GM13976 (cell line): ENCODE results near the gene SNTG2.

ENCODE experiments used
- DNase-seq: peaks from one replicate; pipeline ENCODE4 v3.0.0; 2012; ENCODE audit warnings: low spot score
- in situ Hi-C: fragments of 300-500 bp; cut with MboI; formaldehyde crosslinking; loops from one replicate; pipeline ENCODE4 v1.12.0; 2022; ENCODE audit warnings: low sequenced_read_pairs, mixed read lengths, inconsistent platforms; ENCODE audit not compliant: unreplicated experiment
- TF ChIP-seq, protein P1 (sequence below): IDR thresholded peaks from 2 replicates; pipeline ENCODE4 v1.5.1; 2012; ENCODE audit warnings: borderline replicate concordance, mild to moderate bottlenecking; ENCODE audit not compliant: insufficient read depth; ENCODE audit errors: extremely low read depth, missing control alignments, control extremely low read depth

SNTG2 gene

DNA sequence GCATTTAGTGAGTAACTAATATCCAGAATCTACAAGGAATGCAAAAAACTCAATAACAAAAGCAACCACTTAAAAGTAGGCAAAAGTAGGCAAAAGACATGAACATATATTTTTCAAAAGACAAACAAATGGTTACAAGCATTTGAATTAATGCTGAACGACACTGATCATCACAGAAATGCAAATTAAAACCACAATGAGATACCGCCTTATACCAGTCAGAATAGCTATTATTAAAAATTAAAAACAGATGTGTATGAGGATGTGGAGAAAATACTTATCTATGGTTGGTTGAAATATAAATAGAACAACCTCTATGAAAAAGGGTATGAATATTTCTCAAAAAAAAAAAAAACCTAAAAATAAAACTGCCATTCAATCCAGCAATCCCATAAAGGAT lies 51.7 kb downstream of the SNTG2 start:
- TF ChIP-seq, protein P1, sequence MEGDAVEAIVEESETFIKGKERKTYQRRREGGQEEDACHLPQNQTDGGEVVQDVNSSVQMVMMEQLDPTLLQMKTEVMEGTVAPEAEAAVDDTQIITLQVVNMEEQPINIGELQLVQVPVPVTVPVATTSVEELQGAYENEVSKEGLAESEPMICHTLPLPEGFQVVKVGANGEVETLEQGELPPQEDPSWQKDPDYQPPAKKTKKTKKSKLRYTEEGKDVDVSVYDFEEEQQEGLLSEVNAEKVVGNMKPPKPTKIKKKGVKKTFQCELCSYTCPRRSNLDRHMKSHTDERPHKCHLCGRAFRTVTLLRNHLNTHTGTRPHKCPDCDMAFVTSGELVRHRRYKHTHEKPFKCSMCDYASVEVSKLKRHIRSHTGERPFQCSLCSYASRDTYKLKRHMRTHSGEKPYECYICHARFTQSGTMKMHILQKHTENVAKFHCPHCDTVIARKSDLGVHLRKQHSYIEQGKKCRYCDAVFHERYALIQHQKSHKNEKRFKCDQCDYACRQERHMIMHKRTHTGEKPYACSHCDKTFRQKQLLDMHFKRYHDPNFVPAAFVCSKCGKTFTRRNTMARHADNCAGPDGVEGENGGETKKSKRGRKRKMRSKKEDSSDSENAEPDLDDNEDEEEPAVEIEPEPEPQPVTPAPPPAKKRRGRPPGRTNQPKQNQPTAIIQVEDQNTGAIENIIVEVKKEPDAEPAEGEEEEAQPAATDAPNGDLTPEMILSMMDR: no peak
- DNase-seq: no peak
- in situ Hi-C loops: no loop called here

DNA sequence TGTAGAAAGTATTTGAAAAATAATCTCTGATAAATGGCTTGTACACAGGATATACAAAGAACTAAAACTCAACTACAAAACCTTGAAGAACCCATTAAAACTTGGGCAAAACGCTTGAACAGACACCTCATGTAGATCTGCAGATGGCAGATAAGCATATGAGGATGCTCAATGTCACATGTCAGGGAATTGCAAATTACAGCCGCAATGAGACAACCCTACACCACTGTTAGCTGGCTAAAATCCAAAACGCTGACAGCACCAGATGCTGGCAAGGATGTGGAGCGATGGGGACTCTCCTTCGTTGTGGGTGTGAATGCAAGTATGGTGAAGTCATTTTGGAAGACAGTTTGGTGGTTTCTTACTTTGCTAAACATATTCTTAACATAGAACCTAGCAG lies 53.7 kb downstream of the SNTG2 start:
- TF ChIP-seq, protein P1: no peak
- in situ Hi-C loops: no loop called here
- DNase-seq: no peak

DNA sequence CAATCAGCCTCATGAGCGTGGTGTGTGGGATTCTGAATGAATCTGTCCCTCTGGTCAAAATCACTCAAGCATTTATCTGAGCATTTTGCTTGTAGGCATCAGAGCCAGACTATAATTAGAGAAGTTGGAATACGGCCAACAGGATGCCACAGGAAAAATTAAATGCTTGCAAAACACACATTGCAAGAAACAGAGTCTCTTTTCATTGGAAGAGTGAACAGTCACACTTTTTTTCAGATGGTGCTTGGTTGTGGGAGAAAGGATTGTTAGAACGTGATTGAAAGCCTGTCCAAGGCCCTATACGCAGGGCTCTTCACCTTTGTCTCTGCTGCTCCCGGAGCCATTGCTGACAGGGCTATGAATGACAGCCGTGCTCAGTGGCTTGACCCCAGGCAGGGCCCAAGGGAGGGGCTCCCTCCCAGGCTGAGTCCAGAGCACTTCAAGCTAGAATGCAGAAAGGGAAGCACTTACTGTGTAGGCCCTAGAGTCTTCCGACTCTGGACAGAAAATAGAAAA lies 59.8 kb downstream of the SNTG2 start:
- TF ChIP-seq, protein P1: no peak
- no peak for DNase-seq
- in situ Hi-C loops: no loop called here

DNA sequence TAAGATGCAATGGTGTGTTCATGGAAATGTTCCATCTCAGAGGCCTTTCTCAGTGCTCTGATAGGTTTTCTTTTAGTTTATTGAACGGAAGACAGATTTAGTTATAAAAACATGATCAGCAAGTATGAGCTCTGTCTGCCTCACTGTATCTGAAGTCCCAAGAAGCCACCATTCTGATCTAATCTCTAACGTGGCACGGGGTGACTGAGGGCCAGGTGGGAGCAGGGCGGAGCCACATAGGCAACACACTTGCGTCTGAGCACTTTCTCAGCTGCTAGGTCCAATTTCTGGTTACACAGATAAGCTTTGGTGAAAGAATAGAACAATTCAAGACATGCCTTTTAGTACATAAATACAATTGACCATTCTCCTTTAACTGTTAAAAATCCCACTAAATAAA lies 60.4 kb downstream of the SNTG2 start:
- TF ChIP-seq, protein P1: no peak
- in situ Hi-C loops: no loop called here
- no peak for DNase-seq

DNA sequence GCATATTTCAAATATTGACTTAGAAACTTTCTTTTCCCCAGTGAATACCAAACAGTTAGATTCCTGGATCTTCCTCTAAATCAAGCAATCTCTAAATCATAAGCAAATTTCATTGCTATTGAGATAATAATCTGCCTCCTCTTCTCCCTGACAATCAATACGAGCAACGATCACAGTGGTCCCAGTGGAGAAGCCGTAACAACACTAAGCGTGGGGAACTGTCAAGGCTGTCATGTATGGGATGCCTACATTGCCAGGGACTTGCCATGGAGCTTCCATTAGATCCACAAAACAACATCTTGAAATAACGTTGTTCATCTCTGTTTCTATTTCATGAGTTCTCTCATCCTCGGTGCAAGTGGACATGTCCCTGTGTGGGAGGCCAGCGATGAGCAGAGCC lies 61.3 kb downstream of the SNTG2 start:
- DNase-seq: no peak
- TF ChIP-seq, protein P1: no peak
- in situ Hi-C loops: no loop called here

DNA sequence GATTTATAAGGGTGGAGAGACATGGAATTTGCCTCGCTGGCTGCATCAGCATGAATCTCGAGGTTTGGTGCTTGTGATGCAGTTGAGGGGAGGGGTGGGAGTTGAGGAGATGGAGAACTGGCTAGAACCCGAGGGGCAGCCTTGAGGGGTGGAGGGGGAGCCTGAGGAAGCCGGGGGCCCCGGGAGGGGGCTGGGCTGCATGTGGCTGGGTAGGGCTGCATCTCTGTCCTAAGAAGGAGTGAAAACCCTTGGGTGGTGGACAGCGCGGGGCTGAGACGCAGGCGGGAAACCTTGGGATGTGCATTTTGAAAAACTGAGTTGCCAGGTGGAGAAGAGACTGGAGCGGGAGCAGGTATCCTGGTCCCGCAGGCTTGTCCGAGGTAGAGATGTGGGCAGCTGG lies 64.2 kb downstream of the SNTG2 start:
- in situ Hi-C loops: no loop called here
- TF ChIP-seq, protein P1: no peak
- no peak for DNase-seq

DNA sequence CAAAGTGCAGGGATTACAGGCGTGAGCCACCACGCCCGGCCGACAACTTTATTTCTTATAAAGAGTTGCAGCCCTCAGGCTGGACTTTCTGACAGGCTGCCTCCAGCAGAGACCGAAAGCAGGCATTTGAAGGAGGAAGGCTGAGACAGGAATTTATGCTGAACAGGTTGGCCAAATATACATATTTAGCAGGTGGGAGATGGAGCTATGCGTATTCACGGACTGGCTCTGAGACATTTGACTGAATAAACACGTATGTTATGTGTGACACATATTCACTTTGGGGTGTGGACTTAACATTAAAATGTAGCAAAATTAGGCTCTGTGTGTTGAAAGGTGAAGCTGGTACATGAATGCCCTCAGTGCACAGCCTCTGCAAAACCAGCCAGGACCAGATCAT lies 65.9 kb downstream of the SNTG2 start:
- DNase-seq: no peak
- in situ Hi-C loops: no loop called here
- TF ChIP-seq, protein P1: no peak
